ENCODE data around the gene SFMBT2. TPM values are rescaled to one million over a fixed set of nuclear protein-coding genes. Genes with fewer than 3 reads are reported as not detected.

SFMBT2 gene
- total RNA-seq, 1 experiment from 2014 or later: 1.3 TPM

DNA sequence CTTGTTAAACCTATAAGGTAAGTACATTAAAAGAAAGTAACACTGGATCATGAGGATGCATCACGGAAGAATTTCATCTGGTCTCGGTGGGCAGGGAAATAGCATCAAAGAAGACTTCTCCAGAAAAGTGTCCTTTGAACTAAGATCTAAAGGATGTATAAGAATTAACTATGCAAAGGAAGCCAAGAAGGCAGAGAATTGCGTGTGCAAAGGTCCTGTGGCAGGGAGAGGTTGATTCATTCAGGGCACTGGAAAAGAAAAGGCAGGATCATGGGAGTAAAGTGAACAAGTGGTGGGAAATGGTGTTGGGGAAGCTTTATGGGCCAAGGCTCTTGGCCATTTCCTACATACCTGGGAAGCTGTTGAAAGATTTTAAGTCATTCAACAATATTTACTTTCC is 288.3 kb downstream of the SFMBT2 start:
- DNase-seq (ENCODE audit: low read depth, low spot score): no peak
- H3K36me3 ChIP-seq (ENCODE audit: control insufficient read depth, insufficient read depth, low read length): no peaks in the 10 kb centered on the region
- no peak overlapping the region for H3K27ac ChIP-seq (ENCODE audit: low read length)
- intact Hi-C loops (cut with micrococcal nuclease; ENCODE audit: unreplicated experiment) (no loop called here), in situ Hi-C loops (cut with HindIII; ENCODE audit: low pct_unique_long_range_greater_than_20kb, low sequenced_read_pairs) (no loop called here)
- no peak for TF ChIP-seq POLR2AphosphoS5 (IDR thresholded peaks at IDR 0.05; ENCODE audit: low read depth, low read length)
- TF ChIP-seq, protein P1, sequence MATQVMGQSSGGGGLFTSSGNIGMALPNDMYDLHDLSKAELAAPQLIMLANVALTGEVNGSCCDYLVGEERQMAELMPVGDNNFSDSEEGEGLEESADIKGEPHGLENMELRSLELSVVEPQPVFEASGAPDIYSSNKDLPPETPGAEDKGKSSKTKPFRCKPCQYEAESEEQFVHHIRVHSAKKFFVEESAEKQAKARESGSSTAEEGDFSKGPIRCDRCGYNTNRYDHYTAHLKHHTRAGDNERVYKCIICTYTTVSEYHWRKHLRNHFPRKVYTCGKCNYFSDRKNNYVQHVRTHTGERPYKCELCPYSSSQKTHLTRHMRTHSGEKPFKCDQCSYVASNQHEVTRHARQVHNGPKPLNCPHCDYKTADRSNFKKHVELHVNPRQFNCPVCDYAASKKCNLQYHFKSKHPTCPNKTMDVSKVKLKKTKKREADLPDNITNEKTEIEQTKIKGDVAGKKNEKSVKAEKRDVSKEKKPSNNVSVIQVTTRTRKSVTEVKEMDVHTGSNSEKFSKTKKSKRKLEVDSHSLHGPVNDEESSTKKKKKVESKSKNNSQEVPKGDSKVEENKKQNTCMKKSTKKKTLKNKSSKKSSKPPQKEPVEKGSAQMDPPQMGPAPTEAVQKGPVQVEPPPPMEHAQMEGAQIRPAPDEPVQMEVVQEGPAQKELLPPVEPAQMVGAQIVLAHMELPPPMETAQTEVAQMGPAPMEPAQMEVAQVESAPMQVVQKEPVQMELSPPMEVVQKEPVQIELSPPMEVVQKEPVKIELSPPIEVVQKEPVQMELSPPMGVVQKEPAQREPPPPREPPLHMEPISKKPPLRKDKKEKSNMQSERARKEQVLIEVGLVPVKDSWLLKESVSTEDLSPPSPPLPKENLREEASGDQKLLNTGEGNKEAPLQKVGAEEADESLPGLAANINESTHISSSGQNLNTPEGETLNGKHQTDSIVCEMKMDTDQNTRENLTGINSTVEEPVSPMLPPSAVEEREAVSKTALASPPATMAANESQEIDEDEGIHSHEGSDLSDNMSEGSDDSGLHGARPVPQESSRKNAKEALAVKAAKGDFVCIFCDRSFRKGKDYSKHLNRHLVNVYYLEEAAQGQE (IDR thresholded peaks at IDR 0.05; ENCODE audit: insufficient read depth in 1 of 2, low read depth in 2 of 2, low read length in 1 of 2): no peak
- no peak for TF ChIP-seq TCF7L2 (IDR thresholded peaks at IDR 0.05; ENCODE audit: low read depth, low read length)
- TF ChIP-seq, protein P2, sequence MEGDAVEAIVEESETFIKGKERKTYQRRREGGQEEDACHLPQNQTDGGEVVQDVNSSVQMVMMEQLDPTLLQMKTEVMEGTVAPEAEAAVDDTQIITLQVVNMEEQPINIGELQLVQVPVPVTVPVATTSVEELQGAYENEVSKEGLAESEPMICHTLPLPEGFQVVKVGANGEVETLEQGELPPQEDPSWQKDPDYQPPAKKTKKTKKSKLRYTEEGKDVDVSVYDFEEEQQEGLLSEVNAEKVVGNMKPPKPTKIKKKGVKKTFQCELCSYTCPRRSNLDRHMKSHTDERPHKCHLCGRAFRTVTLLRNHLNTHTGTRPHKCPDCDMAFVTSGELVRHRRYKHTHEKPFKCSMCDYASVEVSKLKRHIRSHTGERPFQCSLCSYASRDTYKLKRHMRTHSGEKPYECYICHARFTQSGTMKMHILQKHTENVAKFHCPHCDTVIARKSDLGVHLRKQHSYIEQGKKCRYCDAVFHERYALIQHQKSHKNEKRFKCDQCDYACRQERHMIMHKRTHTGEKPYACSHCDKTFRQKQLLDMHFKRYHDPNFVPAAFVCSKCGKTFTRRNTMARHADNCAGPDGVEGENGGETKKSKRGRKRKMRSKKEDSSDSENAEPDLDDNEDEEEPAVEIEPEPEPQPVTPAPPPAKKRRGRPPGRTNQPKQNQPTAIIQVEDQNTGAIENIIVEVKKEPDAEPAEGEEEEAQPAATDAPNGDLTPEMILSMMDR (IDR thresholded peaks at IDR 0.05): no peak
- TF ChIP-seq SIN3A (IDR thresholded peaks at IDR 0.05; ENCODE audit: borderline replicate concordance, insufficient read depth, low read depth, low read length): no peak
- CTCF ChIA-PET: no interaction called here
- no peaks in the 10 kb centered on the region for H3K27me3 ChIP-seq (ENCODE audit: control insufficient read depth, insufficient read depth, low read length)
- no peak for ATAC-seq
- no peak overlapping the region for H3K4me3 ChIP-seq (ENCODE audit: low read depth in 2 of 2, low read length in 2 of 2)
- no peaks in the 10 kb centered on the region for H3K4me1 ChIP-seq (ENCODE audit: control insufficient read depth, insufficient read depth, low read length)
- POLR2A ChIA-PET: no interaction called here
- BruUV-seq (replicated peaks): no TSS peak
- H3K9me3 ChIP-seq (ENCODE audit: control insufficient read depth, insufficient read depth, low read depth, low read length): no peaks in the 10 kb centered on the region

DNA sequence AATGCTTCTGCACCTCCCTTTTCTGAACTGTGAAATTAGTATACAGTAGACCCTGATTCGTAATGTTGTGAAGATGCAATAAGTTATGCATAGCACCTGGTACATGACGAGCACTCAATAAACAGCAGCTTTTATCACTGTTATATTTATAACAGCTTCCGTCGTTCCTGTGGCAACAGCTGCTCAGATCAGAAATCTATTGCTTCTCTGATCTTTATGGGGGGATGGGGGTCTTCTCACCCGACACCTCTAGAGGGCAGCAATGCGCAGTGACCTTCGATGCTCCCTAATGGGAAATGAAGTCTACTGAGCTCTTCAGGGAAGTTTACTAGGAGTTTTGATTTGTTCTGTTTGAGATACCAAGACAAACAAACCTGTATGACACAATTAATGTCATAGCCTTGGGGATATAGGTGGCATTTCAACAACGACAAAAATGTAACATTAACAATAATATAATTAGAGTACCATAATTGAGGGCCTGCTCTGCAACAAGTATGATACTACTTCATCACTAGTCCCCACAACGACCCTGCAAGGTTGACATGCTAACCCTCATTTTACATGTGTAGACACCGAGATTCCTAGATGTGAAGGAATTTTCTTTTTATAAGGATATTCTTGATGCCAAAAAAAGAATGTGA is 289.6 kb downstream of the SFMBT2 start:
- DNase-seq (ENCODE audit: low read depth, low spot score) (peak; percentile 10), ATAC-seq (no peak)
- intact Hi-C loops (cut with micrococcal nuclease; ENCODE audit: unreplicated experiment): no loop called here
- BruUV-seq (replicated peaks): no TSS peak
- Histone ChIP-seq H3K27ac (ENCODE audit: low read length) (no peak overlapping the region), H3K4me1 (ENCODE audit: control insufficient read depth, insufficient read depth, low read length) (no peaks in the 10 kb centered on the region), H3K27me3 (ENCODE audit: control insufficient read depth, insufficient read depth, low read length) (no peaks in the 10 kb centered on the region), H3K36me3 (ENCODE audit: control insufficient read depth, insufficient read depth, low read length) (no peaks in the 10 kb centered on the region), H3K9me3 (ENCODE audit: control insufficient read depth, insufficient read depth, low read depth, low read length) (no peaks in the 10 kb centered on the region), H3K4me3 (ENCODE audit: low read depth in 2 of 2, low read length in 2 of 2) (no peak overlapping the region)
- in situ Hi-C loops (cut with HindIII; ENCODE audit: low pct_unique_long_range_greater_than_20kb, low sequenced_read_pairs): no loop called here
- POLR2A ChIA-PET: no interaction called here
- TF ChIP-seq, protein P2 (IDR thresholded peaks at IDR 0.05): peak; percentile 69
- TF ChIP-seq, protein P1 (IDR thresholded peaks at IDR 0.05; ENCODE audit: insufficient read depth in 1 of 2, low read depth in 2 of 2, low read length in 1 of 2): no peak
- CTCF ChIA-PET: no interaction called here

Data from Panc1 (cell line).